ENCODE results near the gene GSTM2.

GSTM2 gene

GRCh38 chr1:109667452-109668122, at the start of gene GSTM2:
GSTM2 (plus strand) TSS chr1:109668057; CDS start chr1:109668116, 59 bp downstream.
- DNase-seq (ENCODE audit: low spot score): peak; percentile 70

GRCh38 chr1:109618661-109619575, 48.9 kb upstream of the GSTM2 start:
- no peak for DNase-seq (ENCODE audit: low spot score)

GRCh38 chr1:109619576-109620400, 48.1 kb upstream of the GSTM2 start, which contains the start of the genes AMPD2 and GNAT2:
AMPD2 (plus strand) TSS chr1:109619837; CDS start chr1:109621176, 1,339 bp downstream.
GNAT2 (minus strand) TSS chr1:109619616; CDS start chr1:109612870, 6,746 bp downstream.
- DNase-seq (ENCODE audit: low spot score): peak; percentile 41

- peak; percentile 55 for DNase-seq (ENCODE audit: low spot score)
Measured at GRCh38 chr1:109620401-109620791, 47.5 kb upstream of the GSTM2 start.

GRCh38 chr1:109620841-109621286, 47.0 kb upstream of the GSTM2 start:
- peak; percentile 91 for DNase-seq (ENCODE audit: low spot score)

- peak; percentile 35 for DNase-seq (ENCODE audit: low spot score)
Measured at GRCh38 chr1:109621379-109622136, 46.3 kb upstream of the GSTM2 start.

- no peak for DNase-seq (ENCODE audit: low spot score)
Measured at GRCh38 chr1:109622137-109622892, 45.5 kb upstream of the GSTM2 start.

GRCh38 chr1:109622895-109623294, 45.0 kb upstream of the GSTM2 start:
- DNase-seq (ENCODE audit: low spot score): no peak

- DNase-seq (ENCODE audit: low spot score): no peak
Measured at GRCh38 chr1:109623601-109624161, 44.2 kb upstream of the GSTM2 start.

GRCh38 chr1:109624201-109625010, 43.5 kb upstream of the GSTM2 start:
- DNase-seq (ENCODE audit: low spot score): no peak

- DNase-seq (ENCODE audit: low spot score): no peak
Measured at GRCh38 chr1:109625176-109625575, 42.7 kb upstream of the GSTM2 start.

- no peak for DNase-seq (ENCODE audit: low spot score)
Measured at GRCh38 chr1:109625601-109626560, 42.0 kb upstream of the GSTM2 start.

GRCh38 chr1:109626682-109627408, 41.0 kb upstream of the GSTM2 start:
- DNase-seq (ENCODE audit: low spot score): no peak

GRCh38 chr1:109627692-109628399, 40.0 kb upstream of the GSTM2 start:
- no peak for DNase-seq (ENCODE audit: low spot score)

- no peak for DNase-seq (ENCODE audit: low spot score)
Measured at GRCh38 chr1:109628540-109629321, 39.1 kb upstream of the GSTM2 start.
